NCI-H2029 treated with DMSO at 0.1 percent for 48 hours (cell line): ENCODE data around the gene LAMB3.
A peak's percentile ranks its signal among the peaks of the same experiment; 100 is the strongest.

ENCODE experiments used
- DNase-seq: peaks from one replicate; lab custom pipeline; 2025; lab: John Stamatoyannopoulos, UW

LAMB3 gene

GRCh38 chr1:209633335-209633997 is 18.8 kb downstream of the LAMB3 start:
- no peak for DNase-seq

- no peak for DNase-seq
Observed at GRCh38 chr1:209630383-209631225, 21.6 kb downstream of the LAMB3 start.

GRCh38 chr1:209629621-209630382 is 22.4 kb downstream of the LAMB3 start:
- no peak for DNase-seq

GRCh38 chr1:209628618-209629299 is 23.5 kb downstream of the LAMB3 start:
- no peak for DNase-seq

GRCh38 chr1:209627732-209628196 is 24.5 kb downstream of the LAMB3 start:
- DNase-seq = peak; percentile 19

GRCh38 chr1:209627027-209627731 is 25.0 kb downstream of the LAMB3 start:
- no peak for DNase-seq

GRCh38 chr1:209626346-209627026 is 25.7 kb downstream of the LAMB3 start:
- DNase-seq = no peak

- no peak for DNase-seq
Observed at GRCh38 chr1:209625791-209626285, 26.4 kb downstream of the LAMB3 start.

GRCh38 chr1:209624558-209625549 is 27.4 kb downstream of the LAMB3 start:
- DNase-seq = no peak

- DNase-seq = no peak
Observed at GRCh38 chr1:209622841-209623829, 29.1 kb downstream of the LAMB3 start.

- DNase-seq = no peak
Observed at GRCh38 chr1:209621741-209622655, 30.2 kb downstream of the LAMB3 start.

- no peak for DNase-seq
Observed at GRCh38 chr1:209621286-209621685, 30.9 kb downstream of the LAMB3 start.

GRCh38 chr1:209620487-209620884 is 31.7 kb downstream of the LAMB3 start:
- DNase-seq = no peak

- DNase-seq = peak; percentile 17
Observed at GRCh38 chr1:209619696-209620486, 32.3 kb downstream of the LAMB3 start.

GRCh38 chr1:209618756-209619420 is 33.3 kb downstream of the LAMB3 start:
- no peak for DNase-seq

- no peak for DNase-seq
Observed at GRCh38 chr1:209618291-209618690, 33.9 kb downstream of the LAMB3 start.
